ENCODE data around the gene RHOA.

RHOA gene

DNA sequence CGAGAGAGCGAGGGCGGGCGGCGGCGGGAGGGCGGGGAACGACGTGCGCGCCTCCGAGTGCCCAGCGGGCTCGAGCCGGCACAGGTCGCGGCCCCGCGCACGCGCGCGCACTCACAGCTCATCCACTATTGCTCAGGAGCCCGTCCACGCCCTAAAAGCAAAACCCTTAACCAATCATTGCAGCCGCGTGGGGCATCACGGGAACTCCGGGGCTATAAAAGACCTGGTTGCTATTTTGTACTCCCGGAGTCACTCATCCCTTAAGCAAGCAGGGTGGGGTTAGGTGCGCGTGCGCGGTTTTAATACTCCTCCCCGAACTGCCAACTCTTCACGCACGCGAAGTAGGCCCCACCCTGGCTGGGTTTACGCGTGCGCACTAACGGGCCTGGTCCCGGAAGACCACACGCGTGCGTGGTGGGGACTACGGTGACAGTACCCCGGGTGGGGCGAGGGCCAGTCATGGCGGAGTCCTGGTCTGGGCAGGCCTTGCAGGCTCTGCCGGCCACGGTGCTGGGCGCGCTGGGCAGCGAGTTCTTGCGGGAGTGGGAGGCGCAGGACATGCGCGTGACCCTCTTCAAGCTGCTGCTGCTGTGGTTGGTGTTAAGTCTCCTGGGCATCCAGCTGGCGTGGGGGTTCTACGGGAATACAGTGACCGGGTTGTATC is at the start of gene RHOA, which contains the start of gene TCTA:
RHOA (minus strand) TSS at position 9 of the 664 bp plus-strand sequence. CDS start 36,387 bp downstream, outside the sequence.
TCTA (plus strand) TSS at position 456 of the 664 bp plus-strand sequence; CDS start at position 460, 4 bp downstream.
- peak; percentile 97 for DNase-seq

DNA sequence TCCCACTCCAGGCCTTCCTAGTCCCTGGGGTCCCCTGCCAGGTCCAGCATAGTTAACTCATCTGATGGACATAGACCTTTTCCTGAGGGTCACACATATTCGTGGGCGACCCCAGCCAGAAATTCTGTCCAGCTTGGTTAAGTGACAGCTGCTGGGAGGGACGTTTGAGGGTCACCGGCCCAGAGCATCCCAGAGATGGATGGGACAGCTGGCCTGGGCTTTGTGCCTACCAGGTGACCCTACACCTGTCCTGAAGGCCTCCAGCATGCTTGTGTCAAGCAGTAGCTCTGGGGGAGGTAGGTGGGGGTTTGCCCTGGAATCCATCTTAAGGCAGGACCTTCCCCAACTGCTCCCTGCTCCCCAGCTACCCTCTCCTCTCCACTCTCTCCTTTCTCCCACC is 49.2 kb upstream of the RHOA start:
- DNase-seq, result no peak

DNA sequence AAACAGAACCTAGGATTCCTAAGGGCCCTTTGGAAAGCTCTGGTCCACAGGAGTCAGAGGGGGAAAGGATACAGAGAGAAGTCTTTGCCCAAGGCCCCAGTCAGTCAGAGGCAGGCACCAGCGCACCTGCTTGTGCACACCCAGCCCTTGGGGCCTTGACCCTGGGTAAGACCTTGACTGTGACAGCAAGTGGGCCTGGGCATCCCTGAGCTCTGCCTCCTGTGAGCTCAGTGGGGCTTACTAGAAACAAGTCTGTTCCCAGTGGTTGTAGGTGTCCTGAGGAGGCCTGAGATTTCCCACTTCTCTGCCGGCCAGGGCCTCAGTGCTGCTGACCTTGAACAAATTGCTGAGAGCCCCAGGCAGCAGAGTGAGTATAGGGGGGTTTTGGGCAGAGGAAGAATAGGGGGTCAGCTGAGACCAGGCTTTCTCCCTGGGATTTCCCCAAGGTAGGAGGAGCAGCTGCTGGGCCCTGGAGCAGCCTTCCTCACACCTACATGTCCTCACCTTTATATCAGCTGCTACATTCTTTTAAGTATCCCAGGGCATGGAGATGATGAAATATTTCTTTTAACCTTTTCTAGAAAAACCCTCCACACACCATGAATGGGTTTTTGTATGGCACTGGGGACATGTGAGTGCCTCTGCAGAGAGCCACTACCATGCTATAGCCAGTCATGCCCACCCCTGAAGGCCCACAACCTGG is 48.6 kb upstream of the RHOA start:
- no peak for DNase-seq

DNA sequence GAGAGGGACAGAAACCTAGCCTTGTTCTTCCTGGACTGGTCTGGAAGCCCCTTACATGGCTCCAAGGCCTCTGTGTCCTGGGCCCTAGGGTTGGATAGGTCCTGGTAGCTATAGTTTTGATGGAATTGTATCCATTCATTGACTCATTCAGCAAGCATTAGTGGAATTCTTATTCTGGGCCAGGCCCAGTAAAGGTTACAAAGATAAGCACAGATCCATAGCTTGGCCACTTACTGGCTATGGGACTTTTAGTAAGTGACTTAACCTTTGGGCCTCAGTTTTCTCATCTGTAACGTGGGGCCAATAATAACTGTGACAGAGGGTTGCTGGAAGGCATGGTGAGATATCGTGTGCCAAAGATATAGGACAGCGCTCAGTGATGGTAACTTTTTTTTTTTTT is 44.7 kb upstream of the RHOA start:
- DNase-seq, result no peak

DNA sequence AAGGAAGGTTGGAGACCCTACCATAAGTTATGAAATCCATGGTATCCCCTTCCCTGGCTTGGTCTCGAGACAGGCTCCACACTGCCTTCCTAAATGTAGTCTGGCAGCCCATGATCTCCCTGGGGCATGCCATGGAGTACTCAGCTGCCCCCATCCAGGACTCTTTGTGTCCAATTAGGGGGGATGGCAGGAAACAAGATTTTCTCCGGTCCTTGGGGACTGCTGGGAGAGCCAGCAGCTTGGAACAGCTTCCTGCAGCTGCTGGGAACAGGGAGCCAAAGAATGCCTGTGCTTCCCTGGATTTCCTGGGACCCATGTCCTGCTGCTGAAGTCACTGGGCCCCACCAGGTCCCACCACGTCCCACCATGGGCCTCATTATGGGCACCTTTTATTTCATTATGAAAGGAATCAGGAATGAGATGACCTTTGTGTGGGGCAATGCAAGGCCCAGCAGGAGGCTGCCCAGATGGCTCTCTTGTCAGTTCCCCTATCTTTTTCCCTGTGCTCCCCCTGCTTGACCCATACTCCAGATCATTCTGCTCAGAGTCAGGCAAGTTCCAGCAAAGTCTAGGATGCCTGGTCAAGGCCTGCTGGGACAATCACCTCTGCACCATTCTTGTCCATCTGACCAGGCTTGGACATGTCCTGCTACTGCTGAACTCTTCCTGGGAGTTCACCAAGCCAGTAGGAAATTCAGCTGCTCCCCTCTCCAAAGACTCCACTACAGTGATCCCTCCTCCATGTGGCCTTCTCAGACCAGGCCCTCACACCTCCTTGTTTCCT is 43.3 kb upstream of the RHOA start:
- DNase-seq, result no peak

DNA sequence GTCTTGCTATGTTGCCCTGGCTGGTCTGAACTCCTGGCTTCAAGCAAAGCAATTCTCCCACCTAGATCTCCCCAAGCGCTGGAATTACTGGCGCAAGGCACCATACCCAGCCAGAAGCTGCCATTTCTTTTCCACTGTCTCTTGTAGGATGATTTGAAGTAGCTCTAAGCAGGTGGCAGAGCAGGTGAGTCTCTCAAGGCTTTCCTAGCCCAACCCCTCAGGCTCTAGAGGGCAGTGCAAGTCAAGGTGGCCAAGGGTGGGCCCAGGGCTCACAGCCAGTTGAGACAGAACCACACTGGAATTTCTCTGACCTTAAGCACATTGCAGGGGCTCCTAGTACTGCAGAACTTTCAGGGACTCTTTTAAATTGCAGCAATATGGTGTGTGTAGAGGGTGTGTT is 42.7 kb upstream of the RHOA start:
- DNase-seq, result no peak

DNA sequence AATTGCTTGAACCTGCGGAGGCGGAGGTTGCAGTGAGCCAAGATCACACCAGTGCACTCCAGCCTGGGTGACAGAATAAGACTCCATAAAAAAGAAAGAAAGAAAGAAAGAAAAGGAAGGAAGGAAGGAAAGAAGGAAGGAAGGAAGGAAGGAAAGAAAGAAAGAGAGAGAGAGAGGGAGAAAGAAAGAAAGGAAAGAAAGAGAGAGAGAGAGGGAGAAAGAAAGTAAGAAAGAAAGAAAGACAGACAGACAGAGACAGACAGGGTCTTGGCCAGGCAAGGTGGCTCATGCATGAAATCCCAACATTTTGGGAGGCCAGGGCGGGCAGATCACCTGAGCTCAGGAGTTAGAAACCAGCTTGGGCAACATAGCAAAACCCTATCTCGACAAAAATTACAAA is 41.8 kb upstream of the RHOA start:
- no peak for DNase-seq

DNA sequence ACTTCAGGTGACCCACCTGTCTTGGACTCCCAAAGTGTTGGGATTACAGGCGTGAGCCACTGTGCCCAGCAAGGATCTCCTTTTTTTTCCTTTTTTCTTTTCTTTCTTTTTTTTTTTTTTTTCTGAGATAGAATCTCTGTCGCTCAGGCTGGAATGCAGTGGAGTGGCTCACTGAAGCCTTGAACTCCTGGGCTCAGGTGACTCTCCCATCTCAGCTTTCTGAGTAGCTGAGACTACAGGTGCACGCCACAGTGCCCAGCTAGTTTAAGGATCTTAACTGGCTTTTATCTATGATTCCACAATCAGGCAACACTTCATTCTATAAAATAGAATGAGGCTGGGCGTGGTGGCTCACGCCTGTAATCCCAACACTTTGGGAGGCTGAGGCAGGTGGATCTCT is 33.6 kb upstream of the RHOA start:
- DNase-seq, result no peak

DNA sequence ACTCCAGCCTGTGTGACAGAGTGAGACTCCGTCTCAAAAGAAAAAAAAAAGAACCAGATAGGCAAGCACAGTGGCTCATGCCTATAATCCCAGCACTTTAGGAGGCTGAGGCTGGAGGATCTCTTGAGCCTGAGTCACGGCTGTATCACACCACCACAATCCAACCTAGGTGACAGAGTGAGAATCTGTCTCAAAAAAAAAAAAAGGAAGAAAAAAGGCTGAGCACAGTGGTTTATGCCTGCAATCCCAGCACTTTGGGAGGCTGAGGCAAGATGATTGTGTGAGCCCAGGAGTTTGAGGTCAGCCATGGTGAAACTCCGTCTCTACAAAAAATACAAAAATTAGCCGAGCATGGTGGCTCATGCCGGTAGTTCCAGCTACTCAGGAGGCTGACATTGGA is 23.0 kb upstream of the RHOA start:
- DNase-seq, result no peak

DNA sequence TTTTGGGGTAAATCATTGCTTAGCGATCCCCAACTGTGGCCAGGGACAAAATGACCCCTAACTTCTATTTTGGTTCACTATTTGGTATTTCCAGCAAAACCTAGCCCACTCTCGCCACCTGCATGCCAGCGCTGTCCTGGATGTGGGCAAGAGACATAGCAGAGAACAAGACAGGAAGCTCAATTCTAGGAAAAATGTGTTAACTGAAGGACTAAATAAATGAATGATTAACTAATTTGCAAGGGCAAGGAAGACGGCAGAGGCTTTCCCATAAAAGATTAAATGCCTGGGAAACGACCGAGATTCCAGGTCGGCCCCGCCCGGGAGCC is 16.9 kb upstream of the RHOA start:
- no peak for DNase-seq

DNA sequence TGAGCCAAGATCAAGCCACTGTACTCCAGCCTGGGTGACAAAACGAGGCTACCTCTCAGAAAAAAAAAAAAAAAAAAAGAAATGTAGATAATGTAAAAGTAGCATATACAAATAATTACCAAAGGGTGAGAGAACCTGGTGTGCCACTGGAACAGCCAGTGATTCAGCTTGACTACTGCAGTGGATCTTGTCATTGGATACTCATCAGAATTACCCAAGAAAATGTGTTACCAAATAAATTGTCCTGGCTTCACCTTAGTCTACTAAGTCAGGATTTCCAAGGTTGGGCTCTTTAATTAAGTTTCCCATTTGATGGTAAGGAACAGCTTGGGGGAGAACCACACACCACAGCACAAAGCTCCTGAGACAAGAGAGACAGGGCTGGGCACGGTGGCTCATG is 15.8 kb upstream of the RHOA start:
- no peak for DNase-seq

DNA sequence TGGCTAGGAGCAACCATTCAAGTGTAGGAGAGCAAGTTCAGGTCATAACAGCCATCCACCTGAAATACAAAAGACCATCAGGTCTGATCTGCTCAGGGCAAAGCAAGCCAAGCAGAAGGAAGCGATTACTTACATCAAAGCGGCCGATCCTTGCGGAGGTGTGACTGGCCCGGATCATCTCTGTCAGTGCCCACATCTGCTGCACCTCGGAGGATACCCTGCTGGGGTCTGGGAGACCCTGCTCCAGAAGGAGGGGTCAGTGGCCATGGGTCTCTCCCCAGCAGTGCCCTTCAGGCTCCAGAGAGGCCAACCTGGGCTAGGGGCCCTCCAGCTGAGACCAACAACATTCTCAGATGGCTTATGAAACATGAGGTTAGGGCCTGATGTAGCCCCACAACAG is 13.0 kb upstream of the RHOA start:
- no peak for DNase-seq

DNA sequence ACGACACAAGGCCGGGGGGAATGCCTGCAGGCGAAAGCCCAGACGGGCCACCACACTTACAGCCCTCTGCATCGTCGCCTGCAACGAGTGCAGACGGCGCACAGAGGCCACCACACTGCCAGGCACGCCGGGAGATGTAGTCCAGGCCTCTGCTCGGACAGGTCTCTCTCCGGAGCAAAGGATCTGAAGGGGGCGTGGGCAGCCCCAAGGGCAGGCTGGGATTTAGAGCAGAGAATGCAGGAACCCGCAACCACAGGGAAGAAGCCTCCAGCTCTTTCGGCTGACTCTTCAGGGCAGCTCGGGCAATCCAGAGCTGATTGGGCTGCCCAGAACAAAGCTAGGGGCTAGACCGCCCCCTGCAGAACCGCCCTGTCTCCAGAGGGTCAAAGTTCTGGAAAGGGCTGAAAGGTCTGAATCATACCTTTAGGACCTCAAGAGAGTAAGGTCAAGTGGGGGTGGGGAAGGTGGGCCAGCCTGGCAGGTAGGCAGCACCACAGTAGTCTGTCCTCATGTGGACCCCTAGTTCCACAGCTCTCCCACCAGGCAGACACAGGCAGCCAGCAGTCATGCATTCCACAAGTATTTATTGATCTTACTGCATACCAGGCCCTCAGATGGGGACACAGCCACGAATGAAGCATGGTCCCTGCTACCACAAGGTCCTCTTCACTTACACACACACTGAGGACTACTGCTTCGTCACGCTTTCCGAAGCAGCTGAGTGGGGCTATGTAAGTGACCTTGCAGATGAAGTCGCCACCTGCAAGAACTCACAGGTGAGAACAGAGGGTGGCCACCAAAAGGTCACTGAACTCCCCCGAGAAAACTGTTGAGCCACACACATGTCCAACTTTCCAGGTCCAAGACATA is 10.8 kb upstream of the RHOA start, which contains the start of gene AMT:
AMT (minus strand) TSS at position 95 of the 870 bp plus-strand sequence; CDS start at position 72, 23 bp downstream.
- no peak for DNase-seq

DNA sequence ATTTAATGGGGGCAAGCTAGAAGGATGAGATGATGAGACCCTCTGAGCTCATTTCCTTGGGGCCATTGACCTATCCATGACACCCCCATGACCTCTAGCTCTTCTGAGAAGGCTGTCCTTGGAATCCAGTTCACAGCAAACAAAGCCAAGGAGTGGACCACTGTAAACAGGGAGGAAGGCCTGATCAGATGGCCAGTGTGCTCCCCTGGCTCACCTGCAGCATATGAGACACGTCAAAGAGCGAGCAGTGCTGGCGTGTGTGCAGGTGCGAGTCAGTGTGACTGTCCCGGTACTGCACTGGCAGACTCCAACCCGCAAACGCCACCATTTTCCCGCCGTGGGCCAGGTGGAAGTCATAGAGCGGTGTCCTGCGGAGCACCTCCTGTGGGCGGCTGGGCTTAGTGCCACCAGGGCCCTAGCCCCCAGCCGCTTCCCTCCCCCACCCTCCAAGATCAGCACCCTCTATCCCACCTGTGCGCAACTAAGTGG is 10.2 kb upstream of the RHOA start:
- DNase-seq, result no peak

DNA sequence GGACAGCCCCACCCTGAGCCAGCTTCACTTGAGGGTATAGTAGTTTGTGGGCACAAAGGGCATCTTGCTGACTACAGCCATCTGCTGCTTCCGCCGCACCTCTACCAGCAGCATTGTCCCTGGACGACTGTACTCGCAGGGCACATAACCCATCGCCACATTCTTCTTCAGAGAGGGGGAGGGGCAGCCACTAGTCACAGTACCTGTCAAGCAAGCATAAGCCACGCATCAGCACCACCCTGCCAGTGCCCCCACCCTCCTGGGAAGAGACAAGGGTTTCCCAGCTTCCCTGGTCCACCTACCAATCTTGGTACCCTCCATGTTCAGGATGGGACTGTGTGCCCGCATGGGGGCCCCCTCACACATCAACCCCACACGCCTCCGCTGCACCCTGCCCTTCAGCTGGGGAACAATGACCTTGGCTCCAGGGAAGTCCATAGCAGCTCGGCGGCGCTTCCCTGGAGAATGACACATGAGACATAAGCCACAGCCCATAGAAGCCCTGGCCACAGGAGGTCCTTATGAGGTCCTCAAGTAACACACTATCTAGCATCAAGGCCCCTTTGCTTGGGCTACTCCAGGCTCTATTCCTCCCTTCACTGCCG is 5.8 kb upstream of the RHOA start:
- no peak for DNase-seq

DNA sequence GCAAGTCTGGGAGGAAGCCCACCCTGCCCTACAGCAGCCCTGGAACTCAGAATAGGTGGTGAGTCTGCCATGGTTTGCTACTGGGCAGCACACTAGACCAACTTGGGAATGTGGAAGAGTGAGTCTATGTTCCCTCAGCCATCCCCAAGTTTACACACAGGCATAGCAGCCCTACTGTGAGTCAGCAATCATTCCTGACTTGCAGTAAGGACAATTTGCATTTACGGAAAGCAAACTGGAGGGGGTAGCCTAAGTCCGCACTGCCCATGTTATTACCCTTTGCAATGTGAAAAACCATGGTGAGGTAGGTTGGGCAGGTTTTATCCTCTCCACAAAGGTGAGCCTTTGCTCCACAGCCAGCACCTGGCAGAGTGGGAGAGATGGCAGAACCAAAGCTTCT is 5.1 kb upstream of the RHOA start:
- DNase-seq, result no peak

DNA sequence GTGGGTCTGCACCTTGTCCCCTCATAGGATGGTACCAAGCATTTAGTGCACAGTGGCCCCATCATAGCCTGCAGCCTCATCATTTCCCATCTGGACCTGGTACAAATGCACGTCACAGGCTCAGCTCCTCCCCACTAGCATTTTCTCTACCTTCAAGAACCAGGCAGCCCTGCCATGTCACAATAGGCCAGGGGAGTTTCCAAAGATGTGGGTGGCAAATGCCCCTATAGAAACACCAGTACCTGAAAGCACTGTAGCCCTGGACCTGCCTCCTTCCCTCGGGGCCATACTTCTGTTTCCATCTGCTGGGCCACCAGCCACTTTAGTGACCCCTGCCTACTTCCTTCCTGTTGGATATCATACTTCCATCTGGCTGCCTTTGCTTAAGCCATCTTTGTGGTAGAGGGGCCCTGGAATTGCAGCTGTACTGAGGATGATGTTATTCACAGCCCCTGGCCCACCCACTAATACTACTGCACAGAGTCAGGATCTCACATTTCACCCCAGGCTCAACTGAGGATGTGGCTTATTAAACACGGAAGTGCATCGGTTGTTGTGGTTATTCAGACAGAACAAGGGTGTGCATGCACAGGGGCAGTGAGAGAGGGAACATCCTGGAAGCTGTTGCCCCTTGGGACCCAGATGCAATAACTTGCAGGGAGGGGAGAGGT is 4.3 kb upstream of the RHOA start:
- DNase-seq, result no peak

DNA sequence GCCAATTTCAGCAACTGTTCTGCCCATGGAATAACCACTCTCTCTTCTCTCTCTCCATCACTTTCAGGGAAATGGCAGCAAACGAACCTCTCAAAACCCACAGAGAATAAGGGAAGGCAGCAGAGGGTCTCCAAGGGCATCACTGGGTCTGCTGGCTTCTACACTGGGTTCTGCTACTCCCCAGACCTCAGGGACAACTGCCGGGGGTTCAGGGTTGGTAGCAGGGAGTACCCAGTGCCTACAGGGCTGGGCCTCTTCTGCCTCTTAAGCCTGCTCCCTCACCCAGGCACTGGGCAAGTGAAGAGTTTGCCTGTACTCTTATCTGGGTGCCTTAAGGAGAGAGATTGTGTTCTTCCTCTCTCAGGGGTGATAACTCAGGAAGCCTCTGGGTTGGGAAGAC is 3.0 kb upstream of the RHOA start:
- no peak for DNase-seq

DNA sequence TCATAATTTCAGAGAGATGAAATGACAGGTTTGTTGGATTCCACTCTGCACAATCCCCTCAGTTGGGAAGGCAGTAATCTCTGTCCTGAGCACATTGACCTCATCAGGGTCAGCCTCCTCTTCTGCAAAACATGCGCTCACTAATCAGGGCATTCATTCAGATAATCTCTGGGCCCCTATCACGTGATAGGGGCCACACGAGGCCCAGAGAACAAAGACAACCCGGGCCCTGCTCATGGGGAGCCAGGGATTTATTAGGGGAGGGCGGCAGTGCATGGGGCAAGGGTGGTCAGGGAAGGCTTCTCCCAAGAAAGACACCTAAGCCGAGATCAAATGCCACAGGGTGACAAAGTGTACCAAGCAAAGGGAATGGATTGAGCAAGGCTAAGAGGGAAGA is 1.6 kb upstream of the RHOA start:
- no peak for DNase-seq

DNA sequence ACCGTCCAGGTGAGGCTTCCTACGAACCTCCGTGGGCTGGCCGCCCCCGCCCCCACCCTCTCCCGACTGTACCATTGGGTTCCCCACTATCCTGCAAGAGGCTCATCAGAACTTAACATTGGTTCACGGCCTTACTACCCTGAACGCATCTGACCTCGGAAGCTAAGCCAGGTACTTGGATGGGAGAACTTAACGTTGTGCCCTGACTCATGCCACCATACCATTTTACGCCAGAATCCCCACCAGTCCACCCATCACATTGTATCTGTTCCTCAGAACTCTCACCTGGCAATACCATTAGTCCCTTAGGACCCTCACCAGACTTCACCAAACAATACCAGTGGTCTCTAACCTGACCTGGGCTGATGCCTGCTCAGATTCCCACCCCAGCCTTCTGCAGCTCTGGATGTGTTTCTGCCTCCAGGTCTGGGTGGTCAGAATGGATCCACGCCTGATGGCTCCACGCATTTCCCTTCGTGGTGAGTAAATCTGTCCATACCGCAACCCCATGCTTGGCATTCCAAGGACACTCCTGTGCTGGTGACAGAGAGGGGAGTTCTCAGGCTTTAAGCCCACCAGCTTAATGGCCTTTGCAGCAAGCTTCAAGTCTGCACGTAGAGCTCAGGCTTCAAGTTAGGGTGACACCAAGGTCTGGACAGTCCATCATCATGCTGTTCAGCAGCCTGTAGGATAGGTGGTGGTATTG is 1.0 kb upstream of the RHOA start:
- no peak for DNase-seq

DNA sequence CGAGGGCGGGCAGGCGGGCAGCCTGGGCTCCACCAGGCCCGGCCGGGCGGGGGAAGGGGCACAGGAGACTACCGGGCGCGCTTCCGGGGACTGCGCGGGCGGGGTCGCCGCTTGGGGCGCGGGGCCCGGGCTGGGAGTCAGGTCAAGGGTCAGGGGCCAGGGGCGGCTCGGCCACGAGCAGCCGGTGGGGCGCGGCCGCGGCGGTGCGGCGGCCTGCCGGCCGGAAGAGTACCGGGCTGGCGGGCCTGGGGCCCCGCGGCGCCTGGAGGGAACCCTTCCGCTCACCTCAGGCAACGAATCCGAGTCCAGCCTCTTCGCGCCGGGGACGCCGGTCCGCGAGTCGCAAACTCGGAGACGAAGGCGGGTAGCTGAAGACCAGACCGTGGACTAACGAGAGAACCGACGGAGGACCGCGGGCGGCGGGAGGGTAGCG is 225 bp downstream of the RHOA start:
- DNase-seq, result no peak
